Fibroblast of lung (primary cell): ENCODE measurements around the gene ARHGEF40. TPM values are rescaled to one million over a fixed set of nuclear protein-coding genes. Genes with fewer than 3 reads are reported as not detected.

Source experiments
- DNase-seq, 2 donors: peaks; one replicate each; pipeline versions ENCODE4 v3.0.0 to v3.0.0-alpha.2; 2010; ENCODE audit warnings: low read depth in 2 of 2
- H2AFZ ChIP-seq: 2 replicates; pipeline ENCODE4 v1.5.1; 2012; ENCODE audit warnings: low read length, control low read depth, inconsistent platforms
- H3K27ac ChIP-seq: 2 replicates; pipeline ENCODE4 v1.5.1; 2011; ENCODE audit warnings: low read length, control low read depth; ENCODE audit not compliant: insufficient read depth
- H3K27me3 ChIP-seq: 2 replicates; pipeline ENCODE4 v1.5.1; 2011; ENCODE audit warnings: mild to moderate bottlenecking, low read length; ENCODE audit not compliant: control insufficient read depth, insufficient read depth
- H3K36me3 ChIP-seq: 2 replicates; pipeline ENCODE4 v1.5.1; 2011; ENCODE audit warnings: low read length; ENCODE audit not compliant: control insufficient read depth, insufficient read depth
- H3K4me1 ChIP-seq: 2 replicates; pipeline ENCODE4 v1.5.1; 2011; ENCODE audit warnings: low read length; ENCODE audit not compliant: control insufficient read depth, insufficient read depth; ENCODE audit errors: extremely low read depth
- H3K4me2 ChIP-seq: 2 replicates; pipeline ENCODE4 v1.5.1; 2011; ENCODE audit warnings: low read length, control low read depth; ENCODE audit not compliant: insufficient read depth; ENCODE audit errors: extremely low read depth
- H3K4me3 ChIP-seq, 4 experiments: fragments of 200-600 bp in 1 of 4; sonication (generic) in 1 of 4; replicated peaks in 1 of 4; 2 replicates each; pipeline ENCODE4 v1.5.1; 2011 to 2016; ENCODE audit warnings: low read length in 4 of 4, low read depth in 3 of 4, mild to moderate bottlenecking in 3 of 4, control low read depth in 2 of 4, inconsistent platforms in 1 of 4, mixed read lengths in 1 of 4; ENCODE audit not compliant: insufficient read depth in 1 of 4; ENCODE audit errors: control extremely low read depth in 1 of 4
- H3K79me2 ChIP-seq: 2 replicates; pipeline ENCODE4 v1.5.1; 2012; ENCODE audit warnings: mild to moderate bottlenecking, low read length, inconsistent platforms; ENCODE audit not compliant: control insufficient read depth, insufficient read depth
- H3K9ac ChIP-seq: 2 replicates; pipeline ENCODE4 v1.5.1; 2011; ENCODE audit warnings: mild to moderate bottlenecking, low read length, control low read depth; ENCODE audit not compliant: insufficient read depth
- H3K9me3 ChIP-seq: 2 replicates; pipeline ENCODE4 v1.5.1; 2012; ENCODE audit warnings: low read depth, low read length; ENCODE audit not compliant: control insufficient read depth, insufficient read depth
- H4K20me1 ChIP-seq: 2 replicates; pipeline ENCODE4 v1.5.1; 2011; ENCODE audit warnings: low read length; ENCODE audit not compliant: control insufficient read depth, insufficient read depth; ENCODE audit errors: extremely low read depth
- EZH2 ChIP-seq: IDR thresholded peaks from 2 replicates; pipeline ENCODE4 v1.5.1; 2012; ENCODE audit warnings: low read length, control low read depth, mild to moderate bottlenecking; ENCODE audit errors: missing control alignments
- polyA plus RNA-seq, 2 donors: library from polyadenylated mRNA; depleted of rRNA in 1 of 2; stranded (reverse) in 1 of 2; unstranded in 1 of 2; fragments of >200 nt; gene quantifications; 2 replicates each; pipeline ENCODE4 v1.2.1, GENCODE V29; 2011 to 2012; ENCODE audit warnings: missing spikeins in 1 of 2
- total RNA-seq: library from RNA; depleted of rRNA; stranded (reverse); fragments of >200 nt; gene quantifications from 2 replicates; pipeline ENCODE4 v1.2.1, GENCODE V29; 2014
- TF ChIP-seq, protein P1 (sequence below), 2 donors: IDR thresholded peaks in 1 of 2; conservative IDR thresholded peaks in 1 of 2; 1 replicate in 1 of 2; 2 replicates in 1 of 2; pipeline ENCODE4 v1.5.1; 2011 to 2012; ENCODE audit warnings: low read length in 2 of 2, control low read depth in 1 of 2, inconsistent platforms in 1 of 2, low read depth in 1 of 2, mild to moderate bottlenecking in 1 of 2

ARHGEF40 gene
- total and polyA plus RNA-seq, 2 donors (not counting 1 experiment from before 2014, with no cell fraction given): 18.2 to 23.6 TPM

DNA sequence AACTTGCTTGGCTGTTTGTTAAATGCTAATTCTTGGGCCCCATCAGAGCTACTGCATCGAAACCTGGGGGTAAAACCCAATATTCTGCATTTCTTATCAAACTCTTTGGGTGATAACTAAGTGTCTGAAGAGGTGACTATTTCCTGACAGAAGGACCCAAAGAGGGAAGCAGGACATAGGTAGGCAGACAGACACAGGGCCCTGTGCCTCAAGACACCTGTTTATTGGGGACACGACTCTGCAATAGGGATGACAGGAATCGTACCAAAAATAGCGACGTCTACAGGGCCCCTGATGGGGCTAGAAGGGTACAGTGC, 19.7 kb downstream of the ARHGEF40 start:
- no peak overlapping the region for H3K4me2 ChIP-seq
- H2AFZ ChIP-seq: no peak overlapping the region
- no peak overlapping the region for H3K27ac ChIP-seq
- no peak overlapping the region for H3K4me3 ChIP-seq
- no peaks in the 10 kb centered on the region for H3K27me3 ChIP-seq
- peaks cover 11% of the 10 kb centered on the region for H3K4me1 ChIP-seq
- no peak for DNase-seq
- H3K36me3 ChIP-seq: peaks cover 8% of the 10 kb centered on the region
- no peaks in the 10 kb centered on the region for H3K79me2 ChIP-seq
- TF ChIP-seq EZH2: no peak
- TF ChIP-seq, protein P1, sequence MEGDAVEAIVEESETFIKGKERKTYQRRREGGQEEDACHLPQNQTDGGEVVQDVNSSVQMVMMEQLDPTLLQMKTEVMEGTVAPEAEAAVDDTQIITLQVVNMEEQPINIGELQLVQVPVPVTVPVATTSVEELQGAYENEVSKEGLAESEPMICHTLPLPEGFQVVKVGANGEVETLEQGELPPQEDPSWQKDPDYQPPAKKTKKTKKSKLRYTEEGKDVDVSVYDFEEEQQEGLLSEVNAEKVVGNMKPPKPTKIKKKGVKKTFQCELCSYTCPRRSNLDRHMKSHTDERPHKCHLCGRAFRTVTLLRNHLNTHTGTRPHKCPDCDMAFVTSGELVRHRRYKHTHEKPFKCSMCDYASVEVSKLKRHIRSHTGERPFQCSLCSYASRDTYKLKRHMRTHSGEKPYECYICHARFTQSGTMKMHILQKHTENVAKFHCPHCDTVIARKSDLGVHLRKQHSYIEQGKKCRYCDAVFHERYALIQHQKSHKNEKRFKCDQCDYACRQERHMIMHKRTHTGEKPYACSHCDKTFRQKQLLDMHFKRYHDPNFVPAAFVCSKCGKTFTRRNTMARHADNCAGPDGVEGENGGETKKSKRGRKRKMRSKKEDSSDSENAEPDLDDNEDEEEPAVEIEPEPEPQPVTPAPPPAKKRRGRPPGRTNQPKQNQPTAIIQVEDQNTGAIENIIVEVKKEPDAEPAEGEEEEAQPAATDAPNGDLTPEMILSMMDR (conservative IDR thresholded peaks at IDR 0.05 in 1 of 2, IDR thresholded peaks at IDR 0.05 in 1 of 2; ENCODE audit: low read depth in 1 of 2, low read length in 2 of 2): no peak
- no peaks in the 10 kb centered on the region for H4K20me1 ChIP-seq
- no peaks in the 10 kb centered on the region for H3K9me3 ChIP-seq
- H3K9ac ChIP-seq: no peak overlapping the region

- no peaks in the 10 kb centered on the region for H3K27me3 ChIP-seq
- no peak overlapping the region for H3K4me2 ChIP-seq
- no peaks in the 10 kb centered on the region for H4K20me1 ChIP-seq
- H3K9ac ChIP-seq: no peak overlapping the region
- peaks cover 11% of the 10 kb centered on the region for H3K4me1 ChIP-seq
- H3K9me3 ChIP-seq: no peaks in the 10 kb centered on the region
- DNase-seq: no peak
- H3K4me3 ChIP-seq: no peak overlapping the region
- H3K27ac ChIP-seq: no peak overlapping the region
- TF ChIP-seq, protein P1 (conservative IDR thresholded peaks at IDR 0.05 in 1 of 2, IDR thresholded peaks at IDR 0.05 in 1 of 2; ENCODE audit: low read depth in 1 of 2, low read length in 2 of 2): peak; percentile 25 to 39
- no peak for TF ChIP-seq EZH2
- H3K79me2 ChIP-seq: no peaks in the 10 kb centered on the region
- H3K36me3 ChIP-seq: peaks cover 8% of the 10 kb centered on the region
- no peak overlapping the region for H2AFZ ChIP-seq
These were observed 20.3 kb downstream of the ARHGEF40 start for GRCh38 chr14:21090194-21090939.

- H3K9me3 ChIP-seq: no peaks in the 10 kb centered on the region
- no peaks in the 10 kb centered on the region for H3K27me3 ChIP-seq
- H3K4me2 ChIP-seq: no peak overlapping the region
- no peak overlapping the region for H3K9ac ChIP-seq
- no peaks in the 10 kb centered on the region for H4K20me1 ChIP-seq
- no peaks in the 10 kb centered on the region for H3K79me2 ChIP-seq
- no peak for DNase-seq
- TF ChIP-seq, protein P1 (conservative IDR thresholded peaks at IDR 0.05 in 1 of 2, IDR thresholded peaks at IDR 0.05 in 1 of 2; ENCODE audit: low read depth in 1 of 2, low read length in 2 of 2): no peak
- TF ChIP-seq EZH2: no peak
- H3K27ac ChIP-seq: no peak overlapping the region
- H2AFZ ChIP-seq: no peak overlapping the region
- H3K4me3 ChIP-seq: no peak overlapping the region
- peaks cover 11% of the 10 kb centered on the region for H3K4me1 ChIP-seq
- H3K36me3 ChIP-seq: peaks cover 6% of the 10 kb centered on the region
These were observed 21.0 kb downstream of the ARHGEF40 start for GRCh38 chr14:21090940-21091663.
